Astrocyte of the cerebellum (primary cell): Measurements from ENCODE around the gene PPP4C.

Experiments
- DNase-seq: peaks from one replicate; pipeline ENCODE4 v3.0.0-alpha.2; 2011; ENCODE audit warnings: low read depth
- H3K4me3 ChIP-seq: 2 replicates; pipeline ENCODE4 v1.5.1; 2011; ENCODE audit warnings: mild to moderate bottlenecking, low read depth, low read length, moderate library complexity
- in situ Hi-C: cut with HindIII; loops from 2 replicates; pipeline ENCODE4 v1.10.0; 2017; ENCODE audit warnings: low sequenced_read_pairs
- TF ChIP-seq, protein P1 (sequence below): IDR thresholded peaks from 2 replicates; pipeline ENCODE4 v1.5.1; 2012; ENCODE audit warnings: low read length, low read depth, moderate library complexity, mild to moderate bottlenecking; ENCODE audit errors: missing control alignments

The PPP4C gene

DNA sequence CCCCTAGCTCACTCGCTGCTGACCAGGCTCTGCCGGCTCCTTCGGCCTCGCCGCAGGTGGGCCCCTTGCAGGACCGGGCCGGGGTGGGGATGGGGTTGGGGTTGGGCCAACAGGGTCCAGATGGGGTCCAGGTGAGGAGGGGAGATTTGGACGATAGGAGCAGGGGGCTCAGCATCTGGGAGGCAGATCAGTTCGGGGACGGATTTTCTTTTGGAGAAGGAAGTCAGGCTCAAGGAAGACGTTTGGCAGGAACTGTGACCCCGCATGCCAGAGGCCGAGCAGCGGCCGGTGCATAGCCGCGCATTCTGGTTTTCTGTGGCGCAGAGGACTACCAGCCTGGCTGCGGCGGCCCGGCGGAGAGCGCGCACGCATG, 11.1 kb upstream of the PPP4C start:
- TF ChIP-seq, protein P1, sequence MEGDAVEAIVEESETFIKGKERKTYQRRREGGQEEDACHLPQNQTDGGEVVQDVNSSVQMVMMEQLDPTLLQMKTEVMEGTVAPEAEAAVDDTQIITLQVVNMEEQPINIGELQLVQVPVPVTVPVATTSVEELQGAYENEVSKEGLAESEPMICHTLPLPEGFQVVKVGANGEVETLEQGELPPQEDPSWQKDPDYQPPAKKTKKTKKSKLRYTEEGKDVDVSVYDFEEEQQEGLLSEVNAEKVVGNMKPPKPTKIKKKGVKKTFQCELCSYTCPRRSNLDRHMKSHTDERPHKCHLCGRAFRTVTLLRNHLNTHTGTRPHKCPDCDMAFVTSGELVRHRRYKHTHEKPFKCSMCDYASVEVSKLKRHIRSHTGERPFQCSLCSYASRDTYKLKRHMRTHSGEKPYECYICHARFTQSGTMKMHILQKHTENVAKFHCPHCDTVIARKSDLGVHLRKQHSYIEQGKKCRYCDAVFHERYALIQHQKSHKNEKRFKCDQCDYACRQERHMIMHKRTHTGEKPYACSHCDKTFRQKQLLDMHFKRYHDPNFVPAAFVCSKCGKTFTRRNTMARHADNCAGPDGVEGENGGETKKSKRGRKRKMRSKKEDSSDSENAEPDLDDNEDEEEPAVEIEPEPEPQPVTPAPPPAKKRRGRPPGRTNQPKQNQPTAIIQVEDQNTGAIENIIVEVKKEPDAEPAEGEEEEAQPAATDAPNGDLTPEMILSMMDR = no peak
- peak overlapping the region; percentile 80 for H3K4me3 ChIP-seq
- in situ Hi-C loops = no loop called here
- no peak for DNase-seq

- H3K4me3 ChIP-seq = peak within 1 kb of the TSS; percentile 80
- in situ Hi-C loops = no loop called here
- TF ChIP-seq, protein P1 = no peak
- peak; percentile 95 for DNase-seq
These were observed 10.5 kb upstream of the PPP4C start, which contains the start of gene ALDOA for GRCh38 chr16:30065102-30065942. TSS of gene ALDOA (plus strand) at chr16:30065760. CDS start at chr16:30066898, 1,138 bp downstream.

DNA sequence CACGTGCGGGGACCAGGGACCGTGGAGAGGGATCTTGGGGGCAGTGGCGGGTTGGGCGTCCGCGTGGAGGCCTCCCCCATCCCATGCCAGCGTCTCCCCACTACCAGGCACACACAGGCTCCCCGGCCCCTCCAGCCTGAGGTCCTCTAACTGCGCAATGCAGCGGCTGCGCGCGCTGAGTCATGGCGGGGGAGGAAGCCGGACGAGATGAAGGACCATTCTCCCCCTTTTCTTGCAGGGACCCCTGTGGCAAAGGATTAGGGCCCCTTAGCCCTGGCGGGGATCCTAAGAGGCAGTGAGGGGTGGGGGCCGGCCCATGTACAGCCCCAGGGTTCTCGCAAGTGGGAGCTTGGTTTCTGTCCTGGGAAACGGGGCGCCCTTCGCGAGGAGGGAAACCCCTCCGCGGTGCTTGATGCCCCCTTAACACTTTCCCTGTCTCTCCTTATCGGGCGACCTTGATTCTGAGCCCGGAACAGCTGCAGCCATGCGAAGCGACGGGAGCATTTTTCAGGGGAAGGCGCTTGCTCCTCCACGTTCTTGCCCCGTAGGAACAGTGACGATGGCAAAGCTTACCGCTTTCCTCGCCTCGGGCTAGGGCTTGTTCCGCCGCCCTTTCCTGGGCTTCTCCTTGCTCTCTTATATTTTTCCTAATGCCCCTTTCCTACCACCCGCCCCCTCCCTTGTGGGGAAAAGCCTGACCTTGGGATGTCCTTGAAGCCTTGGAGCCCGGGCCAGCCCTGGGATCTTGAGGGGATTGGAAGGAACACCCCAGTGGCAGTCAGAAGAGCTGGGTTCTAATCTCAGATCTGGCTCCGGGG, 9.6 kb upstream of the PPP4C start:
- TF ChIP-seq, protein P1 = no peak
- in situ Hi-C loops = no loop called here
- no peak for DNase-seq
- peak overlapping the region; percentile 80 for H3K4me3 ChIP-seq

DNA sequence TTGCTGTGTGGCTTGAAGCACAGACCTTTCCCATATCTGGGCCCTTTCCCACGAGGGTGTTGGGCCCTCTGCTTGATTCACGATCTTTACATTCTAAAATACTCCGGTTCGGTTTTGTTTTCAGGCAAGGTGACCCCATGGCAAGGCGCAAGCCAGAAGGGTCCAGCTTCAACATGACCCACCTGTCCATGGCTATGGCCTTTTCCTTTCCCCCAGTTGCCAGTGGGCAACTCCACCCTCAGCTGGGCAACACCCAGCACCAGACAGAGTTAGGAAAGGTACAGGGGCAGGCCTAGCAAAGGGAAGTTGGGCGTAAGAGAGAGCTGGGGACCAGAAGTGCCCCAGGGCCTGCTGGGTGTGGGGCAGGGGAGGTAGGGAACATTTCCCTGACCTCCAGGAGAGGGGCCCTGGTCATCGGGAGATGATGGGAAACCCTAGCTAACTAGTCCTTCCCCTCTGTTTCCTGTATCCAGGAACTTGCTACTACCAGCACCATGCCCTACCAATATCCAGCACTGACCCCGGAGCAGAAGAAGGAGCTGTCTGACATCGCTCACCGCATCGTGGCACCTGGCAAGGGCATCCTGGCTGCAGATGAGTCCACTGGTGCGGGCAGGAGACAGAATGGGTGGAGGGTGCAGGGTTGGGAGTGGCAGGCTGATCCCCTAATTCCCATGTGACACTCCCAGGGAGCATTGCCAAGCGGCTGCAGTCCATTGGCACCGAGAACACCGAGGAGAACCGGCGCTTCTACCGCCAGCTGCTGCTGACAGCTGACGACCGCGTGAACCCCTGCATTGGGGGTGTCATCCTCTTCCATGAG, 8.8 kb upstream of the PPP4C start:
- TF ChIP-seq, protein P1 = no peak
- H3K4me3 ChIP-seq = peak overlapping the region; percentile 80
- no peak for DNase-seq
- in situ Hi-C loops = no loop called here

GRCh38 chr16:30067584-30067916, 8.2 kb upstream of the PPP4C start:
- in situ Hi-C loops = no loop called here
- no peak for DNase-seq
- peak overlapping the region; percentile 80 for H3K4me3 ChIP-seq
- TF ChIP-seq, protein P1 = no peak

- in situ Hi-C loops = no loop called here
- no peak for DNase-seq
- TF ChIP-seq, protein P1 = no peak
- H3K4me3 ChIP-seq = no peak overlapping the region
These were observed 7.5 kb upstream of the PPP4C start for GRCh38 chr16:30068333-30068732.
